HG02973 (cell line): ENCODE data around the gene SLC27A1.
A peak's percentile ranks its signal among the peaks of the same experiment; 100 is the strongest.
"Not testable (repeated sequence)": the region's sequence is repeated elsewhere in the genome, so short reads cannot be mapped to it uniquely, and the experiment has no call there.

ENCODE experiments used
- ATAC-seq: cut with Tn5 transposase; IDR thresholded peaks from one replicate; pipeline ENCODE4 v1.9.1; 2021; ENCODE audit warnings: moderate library complexity; ENCODE audit not compliant: unreplicated experiment

Gene SLC27A1

DNA sequence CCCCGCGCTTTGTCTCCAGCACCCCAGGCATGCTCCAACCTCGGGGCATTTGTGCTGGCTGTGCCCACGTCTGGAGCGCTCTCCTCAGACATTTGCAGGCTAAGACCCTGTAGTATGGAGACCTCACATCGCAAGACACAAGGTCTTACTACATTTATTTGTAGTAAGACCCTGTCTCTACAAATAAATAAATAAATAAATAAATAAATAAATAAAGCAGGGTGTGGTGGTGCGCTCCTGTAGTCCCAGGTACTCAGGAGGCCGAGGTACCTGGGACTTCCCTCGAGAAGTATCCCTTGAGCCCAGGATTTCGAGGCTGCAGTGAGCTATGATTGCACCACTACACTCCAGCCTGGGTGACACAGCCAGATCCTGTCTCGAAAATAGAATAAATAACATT lies 14.2 kb upstream of the SLC27A1 start:
- ATAC-seq: no peak

DNA sequence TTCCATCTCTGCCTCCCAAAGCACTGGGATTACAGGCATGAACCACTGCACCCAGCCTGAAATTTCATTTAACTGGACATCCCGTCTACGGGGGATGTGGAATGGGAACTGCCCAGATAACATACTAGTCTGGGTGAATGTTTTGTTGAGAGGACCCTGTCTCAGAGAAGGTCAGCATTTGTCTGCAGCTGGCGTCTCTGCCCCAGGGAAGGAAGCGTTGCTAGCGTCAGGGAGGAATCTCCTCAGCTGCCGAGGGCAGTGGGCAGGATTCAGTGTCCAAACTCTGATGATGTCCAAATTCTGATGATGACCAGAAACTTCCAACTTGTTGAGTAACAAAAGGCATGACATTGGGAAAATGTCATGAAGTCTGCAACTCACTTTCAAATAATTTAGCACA lies 12.7 kb upstream of the SLC27A1 start:
- ATAC-seq: no peak

DNA sequence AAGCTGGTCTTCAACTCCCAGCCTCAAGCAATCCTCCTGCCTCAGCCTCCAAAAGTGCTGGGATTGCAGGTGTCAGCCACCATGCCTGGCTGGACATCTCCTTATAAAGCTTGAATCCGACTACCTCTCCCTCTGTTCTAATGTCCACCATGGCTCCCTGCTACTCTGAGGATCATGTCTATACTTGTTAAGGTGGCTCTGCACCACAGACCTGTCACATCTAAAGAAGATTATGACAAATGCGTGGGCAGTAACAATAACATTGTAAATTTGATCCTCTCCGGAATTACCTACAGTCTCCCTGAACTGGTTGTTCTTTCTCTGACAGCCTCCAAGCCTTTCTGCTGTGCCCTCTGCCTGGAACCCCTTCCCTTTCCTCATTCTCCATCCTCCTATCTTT lies 11.4 kb upstream of the SLC27A1 start:
- no peak for ATAC-seq

DNA sequence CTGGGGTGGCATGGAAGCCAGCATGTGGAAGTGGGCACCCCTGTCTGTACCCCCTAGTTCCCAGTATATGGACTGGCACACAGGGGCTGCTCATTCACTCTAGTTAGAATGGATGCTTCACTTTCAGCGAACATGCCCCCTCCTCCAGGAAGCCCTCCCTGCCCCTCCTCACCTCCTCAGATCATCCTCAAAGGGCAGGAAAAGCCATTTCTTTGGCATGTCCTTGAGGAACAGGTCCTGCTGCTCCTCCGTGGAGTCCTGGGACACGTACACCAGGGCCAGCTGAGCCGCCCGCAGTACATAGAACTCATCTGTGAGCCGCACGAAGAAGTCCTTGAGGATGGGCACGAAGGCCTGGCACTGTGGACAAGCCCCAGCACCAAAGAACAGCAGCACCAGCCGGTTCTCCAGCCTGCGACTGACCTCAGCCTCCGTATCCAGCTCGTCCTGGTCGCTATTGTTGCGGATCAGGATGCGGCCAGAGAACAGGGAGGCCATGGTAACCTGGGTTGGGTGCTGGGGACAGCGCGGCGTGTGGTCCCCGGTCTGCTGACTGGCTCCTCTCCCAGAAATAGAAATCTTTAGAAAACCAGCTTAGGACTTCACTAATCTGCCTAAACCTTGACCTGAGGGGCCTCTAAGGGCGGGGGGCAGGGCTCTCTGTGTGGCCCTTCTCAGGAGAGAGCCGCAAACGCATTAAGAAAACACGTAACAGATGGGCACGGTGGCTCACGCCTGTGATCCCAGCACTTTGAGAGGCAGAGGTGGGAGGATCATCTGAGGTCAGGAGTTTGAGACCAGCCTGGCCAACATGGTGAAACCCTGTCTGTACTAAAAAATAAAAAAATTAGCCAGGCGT lies 9.7 kb upstream of the SLC27A1 start, which contains the start of gene NXNL1:
Gene NXNL1 (minus strand): TSS at position 555 of the 859 bp plus-strand sequence. CDS start 57 bp downstream, at position 498.
- no peak for ATAC-seq

DNA sequence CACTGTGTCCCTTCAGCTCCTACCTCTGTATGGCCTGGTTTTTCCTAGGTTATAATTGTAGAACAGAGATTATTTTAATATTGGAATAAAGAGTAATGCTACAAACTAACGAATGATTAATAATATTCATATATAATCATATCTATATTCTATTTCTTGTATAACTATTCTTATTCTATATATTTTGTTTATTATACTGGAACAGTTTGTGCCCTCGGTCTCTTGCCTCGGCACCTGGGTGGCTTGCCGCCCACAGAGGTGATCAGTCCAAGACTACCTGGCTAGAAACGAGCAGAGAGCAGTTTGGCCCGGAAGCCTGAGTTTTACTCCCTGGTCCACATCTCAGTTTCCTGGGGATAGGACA lies 3.9 kb upstream of the SLC27A1 start:
- ATAC-seq: no peak

DNA sequence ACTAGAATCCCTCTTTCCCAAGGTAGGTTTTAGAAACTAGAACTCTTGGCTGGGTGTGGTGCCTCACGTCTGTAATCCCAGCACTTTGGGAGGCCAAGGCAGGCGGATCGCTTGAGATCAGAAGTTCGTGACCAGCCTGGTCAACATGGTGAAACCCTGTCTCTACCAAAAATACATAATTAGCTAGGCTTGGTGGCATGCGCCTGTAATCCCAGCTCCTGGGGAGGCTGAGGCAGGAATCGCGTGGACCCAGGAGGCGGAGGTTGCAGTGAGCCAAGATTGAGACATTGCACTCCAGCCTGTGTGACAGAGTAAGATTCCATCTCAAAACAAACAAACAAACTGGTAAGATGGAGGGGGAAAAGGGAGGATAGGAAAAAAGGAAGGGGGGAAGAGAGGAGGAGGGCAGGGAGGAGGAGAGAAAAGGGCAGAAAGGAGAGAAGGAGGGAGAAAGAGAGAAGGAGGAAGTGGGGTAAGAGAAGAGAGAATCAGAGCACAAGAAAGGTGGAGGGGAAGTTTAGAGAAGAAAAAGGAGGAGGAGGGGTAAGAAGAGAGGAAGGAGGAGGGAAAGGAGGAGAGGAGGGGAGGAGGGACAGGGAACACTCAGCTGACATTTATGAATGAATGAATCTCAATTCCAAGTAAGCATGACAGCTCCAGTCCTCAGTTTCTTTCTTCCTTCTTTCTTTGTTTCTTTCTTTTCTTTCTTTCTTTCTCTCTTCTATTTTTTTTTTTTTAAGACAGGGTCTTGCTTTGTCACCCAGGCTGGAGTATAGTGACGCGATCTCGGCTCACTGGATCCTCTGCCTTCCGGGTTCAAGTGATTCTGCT lies 2.6 kb upstream of the SLC27A1 start:
- ATAC-seq: no peak

DNA sequence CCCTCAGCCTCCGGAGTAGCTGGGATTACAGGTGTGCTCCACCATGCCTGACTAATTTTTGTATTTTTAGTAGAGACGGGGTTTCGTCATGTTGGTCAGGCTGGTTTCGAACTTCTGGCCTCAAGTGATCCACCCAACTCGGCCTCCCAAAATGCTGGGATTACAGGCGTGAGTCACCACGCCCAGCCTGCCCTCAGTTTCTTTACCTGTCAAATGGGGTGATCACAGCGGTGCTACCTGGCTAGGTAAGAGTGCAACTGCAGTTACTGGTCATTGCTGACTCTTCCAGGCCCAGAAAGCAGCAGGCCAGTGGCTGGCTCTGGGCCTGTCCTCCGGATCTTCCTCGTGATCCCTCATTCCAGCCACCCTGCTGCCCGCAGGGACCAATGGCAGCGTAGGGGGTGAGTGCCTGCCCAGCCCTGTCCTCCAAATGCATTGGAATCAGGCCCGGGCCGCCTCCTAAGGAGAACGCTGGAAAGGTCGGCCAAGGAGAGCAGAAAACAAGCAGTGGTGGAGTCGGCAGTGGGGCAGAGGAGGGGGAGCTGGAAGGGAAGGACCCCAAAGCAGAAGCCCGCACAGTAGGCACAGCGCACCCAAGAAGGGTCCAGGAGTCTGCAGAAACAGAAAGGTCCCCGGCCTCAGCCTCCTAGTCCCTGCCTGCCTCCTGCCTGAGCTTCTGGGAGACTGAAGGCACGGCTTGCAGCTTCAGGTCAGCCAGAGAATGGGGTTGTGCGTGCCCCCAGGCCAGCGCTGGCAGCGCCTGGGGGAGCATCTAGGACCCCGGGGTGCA lies 1.8 kb upstream of the SLC27A1 start:
- no peak for ATAC-seq

DNA sequence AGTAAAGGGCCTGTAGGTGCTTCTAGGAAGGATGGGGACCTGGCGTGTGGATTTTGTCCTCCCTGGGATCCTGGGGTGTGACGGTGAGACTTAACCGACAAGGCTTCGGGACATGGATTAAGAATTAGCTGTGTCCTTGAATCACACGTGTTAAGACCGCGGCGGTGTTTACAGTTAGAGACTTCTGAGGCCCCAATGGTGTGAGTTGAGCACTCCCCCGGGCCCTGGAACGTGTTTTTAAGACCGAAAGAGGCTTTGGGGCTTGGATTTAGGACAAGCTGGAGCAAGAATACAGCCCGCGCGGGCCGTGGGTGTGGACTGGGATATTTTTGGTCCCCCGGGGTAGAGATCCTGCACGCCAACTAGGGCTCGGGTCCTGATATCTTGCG lies 1.2 kb upstream of the SLC27A1 start:
- ATAC-seq: no peak

DNA sequence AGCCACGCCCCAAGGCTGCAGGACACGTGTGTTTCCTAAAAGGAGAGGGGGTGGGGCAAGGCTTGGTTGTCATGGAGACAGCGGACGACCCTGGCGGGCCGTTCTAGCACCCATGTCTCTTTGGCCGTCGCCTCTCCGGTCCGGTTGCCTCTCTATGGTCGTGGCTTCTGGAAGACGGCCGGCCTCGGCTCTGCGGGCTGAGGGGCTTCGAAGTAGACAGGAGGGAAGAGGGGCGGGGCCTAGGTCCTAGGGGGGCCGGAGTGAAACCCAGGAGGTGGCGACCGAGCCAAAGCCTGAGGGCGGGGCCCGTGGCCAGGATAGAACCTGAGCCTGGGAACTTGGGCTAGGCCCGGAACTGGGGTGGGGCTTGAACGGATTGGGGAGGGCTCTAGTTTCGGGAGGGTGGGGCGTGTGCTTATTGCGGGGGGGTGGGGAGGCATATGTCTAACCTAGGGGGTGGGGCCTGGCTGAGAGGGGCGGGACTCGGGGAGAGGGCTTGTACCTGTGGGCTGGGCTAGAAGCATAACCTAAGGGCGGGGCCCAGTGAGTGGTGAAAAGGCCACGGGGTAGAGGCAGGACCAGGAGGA lies 750 bp upstream of the SLC27A1 start:
- ATAC-seq: peak; percentile 56

DNA sequence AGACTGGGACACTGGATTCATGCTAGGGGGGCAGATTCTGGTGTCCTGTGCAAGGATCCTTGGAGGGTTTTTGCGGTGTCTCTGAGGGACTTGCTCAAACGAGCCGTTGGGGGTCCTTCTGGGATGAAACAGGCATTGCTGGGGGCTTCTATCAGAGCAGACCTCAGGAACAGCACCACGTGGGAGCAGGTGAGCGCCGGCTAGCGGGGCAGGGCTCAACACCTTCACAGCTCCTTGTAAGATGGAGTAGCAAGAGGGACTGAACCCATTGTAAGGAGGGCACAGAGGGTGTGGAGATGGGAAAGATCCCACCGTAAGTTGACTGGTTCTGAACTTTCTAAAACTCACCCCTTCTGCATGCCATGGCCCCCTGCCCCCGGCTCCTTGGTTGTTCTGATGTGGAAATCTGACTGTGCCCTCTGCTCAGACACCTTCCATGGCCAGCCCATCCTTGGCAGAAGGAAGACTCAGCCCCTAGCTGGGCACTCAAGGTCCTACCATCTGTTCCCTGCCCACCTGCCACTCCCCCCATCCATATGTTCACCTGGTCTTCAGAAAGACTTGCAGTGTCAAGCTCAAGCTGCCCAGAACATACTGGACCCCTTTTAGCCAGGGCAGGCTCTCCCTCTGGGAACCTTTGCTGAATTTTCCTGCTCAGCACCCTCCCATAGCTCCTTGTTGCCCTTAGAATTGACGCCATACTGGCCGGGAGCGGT lies 1.2 kb downstream of the SLC27A1 start:
- no peak for ATAC-seq

DNA sequence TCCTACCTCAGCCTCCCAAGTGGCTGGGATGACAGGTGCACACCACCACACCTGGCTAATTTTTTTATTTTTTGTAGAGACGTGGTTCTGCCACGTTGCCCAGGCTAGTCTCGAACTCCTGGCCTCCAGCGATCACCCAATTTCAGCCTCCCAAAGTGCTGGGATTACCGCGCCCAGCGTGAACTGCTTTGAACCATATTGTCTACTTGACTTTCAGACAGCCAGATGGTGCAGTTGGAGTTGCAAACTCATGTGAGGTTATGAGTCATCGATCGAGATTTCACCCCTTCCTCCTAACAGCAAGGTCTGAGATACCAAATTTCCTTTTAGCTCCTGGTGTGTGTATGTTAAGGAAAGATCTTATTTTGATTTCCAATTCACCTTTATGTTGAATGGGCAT lies 2.7 kb downstream of the SLC27A1 start:
- no peak for ATAC-seq

DNA sequence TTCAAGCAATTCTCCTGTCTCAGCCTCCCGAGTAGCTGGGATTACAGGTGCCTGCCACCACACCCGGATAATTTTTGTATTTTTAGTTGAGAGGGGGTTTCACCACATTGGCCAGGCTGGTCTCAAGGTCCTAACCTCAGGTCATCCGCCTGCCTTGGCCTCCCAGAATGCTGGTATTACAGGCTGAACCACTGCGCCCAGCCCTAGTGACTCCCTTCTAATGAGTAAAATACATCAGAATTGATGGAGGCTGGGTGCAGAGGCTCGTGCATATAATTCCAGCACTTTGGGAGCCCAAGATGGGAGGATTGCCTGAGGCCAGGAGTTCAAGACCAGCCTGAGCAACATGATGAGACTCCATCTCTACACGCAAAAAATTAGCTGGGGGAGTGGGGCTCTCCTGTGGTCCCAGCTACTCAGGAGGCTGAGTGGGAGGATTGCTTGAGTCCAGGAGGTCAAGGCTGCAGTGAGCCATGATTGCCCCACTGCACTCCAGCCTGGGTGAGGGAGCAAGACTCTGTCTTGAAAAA lies 4.8 kb downstream of the SLC27A1 start:
- not testable (repeated sequence) for ATAC-seq

DNA sequence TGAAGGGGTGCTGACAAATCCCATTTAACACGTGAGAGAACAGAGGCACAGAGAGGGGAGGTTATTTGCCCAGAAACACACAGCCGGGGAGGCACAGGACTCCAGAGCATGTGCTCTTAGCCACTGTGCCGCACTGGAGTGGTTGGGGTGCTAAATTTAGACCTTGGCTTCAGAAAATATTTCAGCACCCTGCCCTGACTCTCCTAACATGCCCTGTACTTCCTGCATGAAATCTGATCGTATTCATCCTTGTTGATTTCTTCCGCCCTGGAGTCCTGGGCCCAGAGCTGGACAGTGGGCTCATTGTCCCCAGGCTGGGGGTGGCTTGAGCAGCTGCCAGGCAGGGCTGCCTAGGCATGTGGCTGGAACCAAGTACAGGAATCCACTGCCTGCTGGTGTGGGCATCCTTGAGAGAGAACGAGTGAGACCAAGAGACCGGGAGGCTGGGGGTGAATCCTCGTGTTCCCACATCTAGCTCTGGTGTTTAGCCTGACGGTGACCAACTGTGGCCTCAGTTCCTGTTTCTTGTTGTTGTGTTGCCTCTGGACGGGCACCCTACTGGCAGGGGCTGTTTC lies 5.3 kb downstream of the SLC27A1 start:
- no peak for ATAC-seq

DNA sequence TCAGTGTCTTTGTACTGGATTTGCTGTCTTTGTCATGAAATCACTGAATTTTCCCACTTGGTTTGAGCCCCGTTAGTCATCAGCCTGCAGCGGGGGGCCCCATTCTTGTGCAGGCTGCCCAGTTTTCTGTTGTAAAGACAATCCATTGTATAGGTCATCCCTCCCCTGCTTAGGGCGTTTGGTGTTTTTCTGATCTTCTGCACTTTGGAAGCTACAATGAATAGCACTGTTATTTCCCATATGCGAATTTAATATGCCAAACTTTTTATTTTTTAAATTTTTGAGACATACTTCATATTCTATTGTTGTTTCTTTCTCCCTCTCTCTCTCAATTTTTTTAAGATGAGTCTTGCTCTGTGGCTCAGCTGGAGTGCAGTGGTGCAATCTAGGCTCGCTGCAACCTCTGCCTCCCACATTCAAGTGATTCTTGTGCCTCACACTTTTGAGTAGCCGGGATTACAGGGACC lies 9.0 kb downstream of the SLC27A1 start:
- ATAC-seq: no peak

DNA sequence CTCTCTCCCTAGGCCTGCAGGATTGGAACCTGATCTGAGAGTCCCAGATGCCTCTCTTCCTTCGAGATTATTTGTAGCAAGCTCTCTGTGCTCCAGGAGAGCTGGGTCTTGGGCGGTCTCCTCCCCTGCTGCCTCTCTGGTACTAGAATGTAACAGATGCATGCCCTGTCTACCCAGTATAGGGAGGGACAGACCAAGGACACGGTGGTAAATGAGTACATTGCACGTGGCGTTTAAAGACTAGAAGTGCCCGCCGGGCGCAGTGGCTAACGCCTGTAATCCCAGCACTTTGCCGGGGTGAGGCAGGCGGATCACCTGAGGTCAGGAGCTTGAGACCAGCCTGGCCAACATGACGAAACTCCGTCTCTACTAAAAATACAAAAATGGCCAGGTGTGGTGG lies 11.7 kb downstream of the SLC27A1 start:
- no peak for ATAC-seq

DNA sequence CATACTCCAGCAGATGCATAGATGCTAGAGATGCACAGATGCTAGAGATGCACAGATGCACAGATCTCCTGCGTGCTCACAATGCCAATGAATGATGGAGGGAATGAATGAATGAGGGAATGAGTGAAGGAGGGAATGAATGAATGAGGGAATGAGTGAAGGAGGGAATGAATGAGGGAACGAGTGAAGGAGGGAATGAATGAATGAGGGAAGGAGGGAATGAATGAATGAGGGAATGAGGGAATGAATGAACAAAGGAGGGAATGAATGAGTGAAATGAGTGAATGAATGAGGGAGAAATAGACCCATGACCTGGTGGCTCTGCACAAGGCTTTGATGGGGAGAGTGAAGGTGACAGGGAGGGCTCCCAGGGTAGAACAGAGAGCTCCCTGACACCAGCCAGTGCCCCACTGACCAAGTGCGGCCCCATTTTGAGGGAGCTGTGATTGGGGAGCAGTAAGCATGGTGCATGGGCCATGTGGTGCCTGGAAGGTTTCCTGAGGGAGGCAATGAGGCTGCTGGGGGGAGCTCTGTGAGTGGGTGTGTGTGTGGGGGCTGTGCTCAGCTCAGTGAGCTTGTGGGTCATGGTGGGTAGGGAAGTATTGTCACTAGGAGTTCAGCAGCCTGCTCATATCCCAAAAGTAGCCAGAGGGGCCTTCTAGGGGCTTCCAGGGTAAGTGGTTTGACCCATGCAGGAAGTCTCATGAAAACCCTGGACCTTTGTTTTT lies 12.7 kb downstream of the SLC27A1 start:
- no peak for ATAC-seq

DNA sequence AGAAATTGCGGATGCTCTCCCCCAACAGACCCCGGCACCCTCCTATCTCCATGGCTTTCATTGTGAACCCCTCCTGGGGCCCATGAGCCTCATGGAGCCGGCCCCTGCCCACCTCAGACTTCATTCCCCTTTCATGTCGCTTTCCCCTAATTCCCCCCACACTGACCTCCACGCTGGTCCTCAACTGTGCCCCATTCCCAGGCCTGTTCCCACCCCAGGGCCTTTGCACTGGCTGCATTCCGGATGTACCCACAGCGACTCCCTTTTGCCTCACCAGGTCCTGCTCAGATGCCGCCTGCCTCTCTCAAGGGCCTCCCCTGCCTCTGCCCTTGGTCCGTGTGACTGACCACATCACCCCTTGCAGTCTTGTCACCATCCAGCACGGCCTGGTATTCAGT lies 13.3 kb downstream of the SLC27A1 start:
- no peak for ATAC-seq

DNA sequence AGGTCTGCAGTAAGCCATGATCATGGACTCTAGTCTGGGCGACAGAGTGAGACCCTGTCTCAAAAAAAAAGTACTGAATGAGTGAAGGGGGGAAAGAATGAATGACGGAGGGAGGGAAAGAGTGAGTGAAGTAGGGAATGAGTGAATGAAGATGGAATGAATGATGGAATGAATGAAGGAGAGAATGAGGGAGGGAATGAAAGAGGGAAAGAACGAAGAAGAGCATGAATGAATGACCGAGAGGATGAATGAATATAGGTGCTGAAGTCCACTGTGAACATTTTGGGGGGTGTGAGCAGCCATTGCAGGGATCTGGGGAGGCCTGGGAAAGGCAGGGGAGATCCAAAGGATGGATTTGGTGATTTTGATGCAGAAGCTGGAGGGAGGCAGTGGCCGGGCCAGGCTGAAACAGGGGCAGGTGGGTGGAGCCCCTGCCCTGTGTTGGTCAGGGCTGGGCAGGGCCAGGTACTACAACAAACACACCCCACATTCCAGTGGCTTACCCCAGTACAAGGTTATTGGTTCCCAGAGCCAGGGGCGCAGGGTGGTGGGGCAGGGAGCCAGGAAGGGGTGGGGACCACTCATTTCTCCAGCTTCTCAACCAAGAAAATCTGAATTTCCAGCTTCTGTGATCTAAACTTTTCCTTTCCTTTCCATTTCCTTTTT lies 14.3 kb downstream of the SLC27A1 start:
- ATAC-seq: no peak
